NCI-H187 (cell line): ENCODE data around the gene ARHGAP24.

Experiments used
- DNase-seq, 2 experiments: peaks; one replicate each; lab custom pipeline; 2025; lab: John Stamatoyannopoulos, UW

The ARHGAP24 gene

GRCh38 chr4:85697854-85698253, 222.9 kb downstream of the ARHGAP24 start:
- no peak for DNase-seq

GRCh38 chr4:85700362-85700761, 225.4 kb downstream of the ARHGAP24 start:
- no peak for DNase-seq

- DNase-seq, result no peak
These were observed 226.9 kb downstream of the ARHGAP24 start for GRCh38 chr4:85701861-85702321.

- no peak for DNase-seq
These were observed 228.1 kb downstream of the ARHGAP24 start for GRCh38 chr4:85703096-85703495.

- DNase-seq, result no peak
These were observed 232.7 kb downstream of the ARHGAP24 start for GRCh38 chr4:85707611-85708010.

GRCh38 chr4:85708468-85708867, 233.5 kb downstream of the ARHGAP24 start:
- DNase-seq, result no peak

GRCh38 chr4:85713005-85713404, 238.1 kb downstream of the ARHGAP24 start:
- DNase-seq, result no peak

GRCh38 chr4:85715991-85716737, 241.2 kb downstream of the ARHGAP24 start:
- DNase-seq, result no peak

- DNase-seq, result no peak
These were observed 242.4 kb downstream of the ARHGAP24 start for GRCh38 chr4:85717351-85717750.

- DNase-seq, result no peak
These were observed 242.9 kb downstream of the ARHGAP24 start for GRCh38 chr4:85717847-85718246.

GRCh38 chr4:85720735-85721134, 245.8 kb downstream of the ARHGAP24 start:
- DNase-seq, result no peak

- no peak for DNase-seq
These were observed 247.5 kb downstream of the ARHGAP24 start for GRCh38 chr4:85722401-85722800.

GRCh38 chr4:85722807-85723206, 247.9 kb downstream of the ARHGAP24 start:
- no peak for DNase-seq

GRCh38 chr4:85724791-85725563, 250.0 kb downstream of the ARHGAP24 start:
- no peak for DNase-seq

- DNase-seq, result no peak
These were observed 250.8 kb downstream of the ARHGAP24 start for GRCh38 chr4:85725721-85726170.

GRCh38 chr4:85726555-85726954, 251.6 kb downstream of the ARHGAP24 start:
- no peak for DNase-seq

- DNase-seq, result no peak
These were observed 253.5 kb downstream of the ARHGAP24 start for GRCh38 chr4:85728464-85728863.

GRCh38 chr4:85732124-85732523, 257.2 kb downstream of the ARHGAP24 start:
- no peak for DNase-seq

GRCh38 chr4:85733798-85734197, 258.8 kb downstream of the ARHGAP24 start:
- DNase-seq, result no peak

GRCh38 chr4:85734424-85734831, 259.5 kb downstream of the ARHGAP24 start:
- DNase-seq, result no peak

- no peak for DNase-seq
These were observed 261.6 kb downstream of the ARHGAP24 start for GRCh38 chr4:85736571-85736970.

GRCh38 chr4:85737254-85737653, 262.3 kb downstream of the ARHGAP24 start:
- no peak for DNase-seq

GRCh38 chr4:85738721-85739120, 263.8 kb downstream of the ARHGAP24 start:
- no peak for DNase-seq
